GM18858 (cell line): Measurements from ENCODE around the gene TRPM6.
"Not testable (repeated sequence)": the region's sequence is repeated elsewhere in the genome, so short reads cannot be mapped to it uniquely, and the experiment has no call there.

Experiments
- ATAC-seq: cut with Tn5 transposase; IDR thresholded peaks from one replicate; pipeline ENCODE4 v1.9.1; 2021; ENCODE audit not compliant: unreplicated experiment

Gene TRPM6

GRCh38 chr9:74858751-74859414, 28.8 kb downstream of the TRPM6 start:
- no peak for ATAC-seq

GRCh38 chr9:74856989-74857388, 30.7 kb downstream of the TRPM6 start:
- ATAC-seq: no peak

- no peak for ATAC-seq
These were observed 32.6 kb downstream of the TRPM6 start for GRCh38 chr9:74855072-74855471.

GRCh38 chr9:74853024-74853423, 34.7 kb downstream of the TRPM6 start:
- ATAC-seq: not testable (repeated sequence)

GRCh38 chr9:74848153-74848525, 39.6 kb downstream of the TRPM6 start:
- ATAC-seq: no peak

GRCh38 chr9:74847478-74848152, 40.1 kb downstream of the TRPM6 start:
- ATAC-seq: no peak

GRCh38 chr9:74846766-74847165, 41.0 kb downstream of the TRPM6 start:
- no peak for ATAC-seq

GRCh38 chr9:74838351-74838750, 49.4 kb downstream of the TRPM6 start:
- no peak for ATAC-seq

GRCh38 chr9:74824654-74825053, 63.1 kb downstream of the TRPM6 start:
- ATAC-seq: no peak

GRCh38 chr9:74821636-74822035, 66.1 kb downstream of the TRPM6 start:
- no peak for ATAC-seq

- no peak for ATAC-seq
These were observed 69.9 kb downstream of the TRPM6 start for GRCh38 chr9:74817816-74818215.

- no peak for ATAC-seq
These were observed 70.4 kb downstream of the TRPM6 start for GRCh38 chr9:74817281-74817810.

GRCh38 chr9:74810200-74810599, 77.5 kb downstream of the TRPM6 start:
- ATAC-seq: no peak

GRCh38 chr9:74804018-74804385, 83.7 kb downstream of the TRPM6 start:
- no peak for ATAC-seq

- ATAC-seq: no peak
These were observed 84.2 kb downstream of the TRPM6 start for GRCh38 chr9:74803376-74804017.

GRCh38 chr9:74800226-74800625, 87.5 kb downstream of the TRPM6 start:
- no peak for ATAC-seq

GRCh38 chr9:74795803-74796202, 91.9 kb downstream of the TRPM6 start:
- no peak for ATAC-seq

- no peak for ATAC-seq
These were observed 92.6 kb downstream of the TRPM6 start for GRCh38 chr9:74795081-74795480.

- ATAC-seq: no peak
These were observed 103.2 kb downstream of the TRPM6 start for GRCh38 chr9:74784506-74784905.

GRCh38 chr9:74783408-74783807, 104.3 kb downstream of the TRPM6 start:
- ATAC-seq: no peak

- ATAC-seq: peak; percentile 47
These were observed 110.4 kb downstream of the TRPM6 start for GRCh38 chr9:74777136-74777879.
